GM21528 (cell line): ENCODE results near the gene ITGAL.
"Not testable (repeated sequence)": the region's sequence is repeated elsewhere in the genome, so short reads cannot be mapped to it uniquely, and the experiment has no call there.

Experiments
- ATAC-seq: cut with Tn5 transposase; IDR thresholded peaks from one replicate; pipeline ENCODE4 v1.9.1; 2021; ENCODE audit warnings: mild to moderate bottlenecking, moderate library complexity; ENCODE audit not compliant: unreplicated experiment, low FRiP score

Gene ITGAL

GRCh38 chr16:30472328-30472942 lies at the start of gene ITGAL:
Gene ITGAL (plus strand): TSS chr16:30472742. CDS start chr16:30472838, 96 bp downstream.
- ATAC-seq, result no peak

- no peak for ATAC-seq
Observed at GRCh38 chr16:30428055-30428454, 44.5 kb upstream of the ITGAL start.

DNA sequence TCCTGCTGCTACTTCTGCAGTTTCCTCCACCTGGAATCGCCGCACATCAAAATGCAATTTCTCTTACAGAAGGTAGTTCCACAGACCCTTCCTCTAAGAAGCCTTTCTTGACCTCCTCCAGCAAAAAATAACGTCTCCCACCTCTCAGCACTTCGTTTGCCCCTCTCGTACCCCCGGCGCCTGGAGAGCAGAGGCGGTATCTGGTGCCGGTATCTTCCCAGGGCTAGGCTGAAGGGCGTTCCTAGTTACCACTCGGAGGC lies 43.2 kb upstream of the ITGAL start:
- ATAC-seq, result peak; percentile 16

GRCh38 chr16:30429678-30430427 lies 42.7 kb upstream of the ITGAL start, which contains the start of gene DCTPP1:
Gene DCTPP1 (minus strand): TSS chr16:30430030. CDS start chr16:30429980, 50 bp downstream.
- ATAC-seq, result peak; percentile 92

DNA sequence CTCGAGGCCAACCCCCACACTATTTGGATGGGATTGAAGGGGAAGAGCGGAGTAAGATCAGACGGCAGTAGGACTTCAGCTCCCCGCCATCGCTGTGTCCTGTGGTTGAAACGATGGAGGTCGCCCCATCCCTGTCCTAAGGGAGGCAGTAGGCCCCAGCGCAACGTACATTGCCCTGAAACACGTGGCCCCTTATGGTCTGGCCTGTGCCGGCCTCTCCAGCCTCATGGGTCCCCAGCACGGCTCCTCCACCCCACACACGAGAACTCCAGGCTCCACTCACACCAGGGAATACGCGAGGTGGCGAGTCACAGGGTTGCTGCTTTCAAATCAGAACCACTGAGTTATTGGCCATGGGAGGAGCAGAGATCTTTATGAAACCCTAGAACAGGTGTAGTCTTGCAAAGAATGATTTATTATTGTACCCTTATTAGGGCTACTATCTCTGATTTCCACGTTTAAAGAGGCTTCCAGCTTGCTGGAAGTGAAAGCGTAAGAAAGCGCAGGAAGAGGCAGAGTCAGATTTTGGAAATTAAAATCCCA lies 42.0 kb upstream of the ITGAL start:
- ATAC-seq, result peak; percentile 9

GRCh38 chr16:30434852-30435251 lies 37.7 kb upstream of the ITGAL start:
- ATAC-seq, result no peak

- ATAC-seq, result no peak
Observed at GRCh38 chr16:30437511-30438046, 35.0 kb upstream of the ITGAL start.

DNA sequence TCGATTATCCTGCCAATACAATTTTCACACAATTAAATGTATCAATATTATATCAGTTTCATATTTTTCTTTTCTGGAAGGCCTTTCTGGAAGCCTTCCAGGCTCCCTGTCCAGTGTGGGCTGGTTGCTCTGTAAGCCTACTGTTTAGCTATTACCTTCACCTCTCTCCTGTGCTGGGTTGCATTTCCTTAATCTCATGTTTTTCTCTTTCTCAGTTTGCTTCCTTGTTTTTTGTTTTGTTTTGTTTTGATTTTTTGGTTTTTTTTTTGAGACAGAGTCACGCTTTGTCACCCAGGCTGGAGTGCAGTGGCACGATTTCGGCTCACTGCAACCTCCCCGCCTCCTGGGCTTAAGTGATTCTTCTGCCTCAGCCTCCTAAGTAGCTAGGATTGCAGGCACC lies 33.7 kb upstream of the ITGAL start:
- no peak for ATAC-seq

- ATAC-seq, result no peak
Observed at GRCh38 chr16:30439720-30440348, 32.7 kb upstream of the ITGAL start.

GRCh38 chr16:30443631-30444030 lies 28.9 kb upstream of the ITGAL start:
- no peak for ATAC-seq

- no peak for ATAC-seq
Observed at GRCh38 chr16:30444231-30445148, 28.1 kb upstream of the ITGAL start.

- peak; percentile 16 for ATAC-seq
Observed at GRCh38 chr16:30445149-30445407, 27.5 kb upstream of the ITGAL start.

DNA sequence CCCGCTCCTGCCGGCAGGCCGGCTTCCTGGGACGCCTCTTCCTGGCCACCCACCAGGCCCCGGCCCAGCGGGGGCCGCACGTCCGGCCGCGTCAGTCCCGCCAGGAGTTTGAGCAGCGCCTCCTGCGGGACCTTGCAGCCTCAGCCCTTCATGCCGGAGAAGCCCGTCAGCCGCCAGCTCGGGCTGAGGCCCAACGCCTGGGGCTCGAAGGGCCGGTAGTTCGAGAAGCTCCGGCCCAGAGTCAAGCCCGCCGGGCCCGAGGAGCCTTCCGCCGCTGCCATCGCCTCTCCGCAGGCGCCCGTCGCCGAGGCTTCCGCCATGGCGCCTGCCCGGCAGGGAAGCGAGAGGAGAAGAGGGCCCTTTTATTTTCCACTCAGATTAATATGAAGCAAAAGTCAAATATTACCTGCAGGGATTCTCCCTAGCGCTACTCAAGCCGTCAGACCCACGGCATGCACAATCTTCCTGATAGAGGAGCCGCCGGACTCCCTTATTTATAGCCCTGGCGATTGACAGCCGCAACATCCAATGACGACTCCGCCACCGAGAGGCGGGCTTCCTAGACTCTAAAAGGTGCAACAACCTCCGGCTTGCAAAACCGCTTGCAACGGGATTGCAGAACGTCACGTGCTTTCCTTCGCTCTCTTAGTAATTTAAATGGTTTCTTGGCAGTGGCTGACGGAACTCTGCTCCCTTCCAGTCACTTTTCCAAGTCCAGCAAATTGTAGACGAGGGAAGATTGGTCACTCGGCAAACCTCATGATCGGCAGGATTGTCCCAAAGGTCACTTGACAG lies 26.9 kb upstream of the ITGAL start, which contains the start of gene SEPHS2:
Gene SEPHS2, minus strand, starts transcription at position 467 of the 795 bp plus-strand sequence. Its CDS starts 147 bp downstream, at position 320.
- ATAC-seq, result peak; percentile 78

GRCh38 chr16:30446203-30446595 lies 26.3 kb upstream of the ITGAL start:
- ATAC-seq, result no peak

GRCh38 chr16:30447512-30448226 lies 24.9 kb upstream of the ITGAL start:
- no peak for ATAC-seq

DNA sequence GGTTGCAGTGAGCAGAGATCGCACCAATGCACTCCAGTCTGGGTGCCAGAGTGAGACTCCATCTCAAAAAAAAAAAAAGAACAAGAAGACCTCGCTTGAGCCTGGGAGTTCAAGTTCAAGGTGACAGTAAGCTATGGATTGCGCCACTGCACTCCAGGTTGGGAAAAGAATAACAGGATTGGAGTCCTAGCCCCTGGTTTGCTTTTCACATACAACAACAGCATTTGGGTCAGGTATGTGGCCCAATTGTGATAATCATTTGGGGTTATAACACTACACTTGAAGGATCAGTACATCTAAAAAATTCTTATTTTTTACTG lies 23.5 kb upstream of the ITGAL start:
- ATAC-seq, result no peak

DNA sequence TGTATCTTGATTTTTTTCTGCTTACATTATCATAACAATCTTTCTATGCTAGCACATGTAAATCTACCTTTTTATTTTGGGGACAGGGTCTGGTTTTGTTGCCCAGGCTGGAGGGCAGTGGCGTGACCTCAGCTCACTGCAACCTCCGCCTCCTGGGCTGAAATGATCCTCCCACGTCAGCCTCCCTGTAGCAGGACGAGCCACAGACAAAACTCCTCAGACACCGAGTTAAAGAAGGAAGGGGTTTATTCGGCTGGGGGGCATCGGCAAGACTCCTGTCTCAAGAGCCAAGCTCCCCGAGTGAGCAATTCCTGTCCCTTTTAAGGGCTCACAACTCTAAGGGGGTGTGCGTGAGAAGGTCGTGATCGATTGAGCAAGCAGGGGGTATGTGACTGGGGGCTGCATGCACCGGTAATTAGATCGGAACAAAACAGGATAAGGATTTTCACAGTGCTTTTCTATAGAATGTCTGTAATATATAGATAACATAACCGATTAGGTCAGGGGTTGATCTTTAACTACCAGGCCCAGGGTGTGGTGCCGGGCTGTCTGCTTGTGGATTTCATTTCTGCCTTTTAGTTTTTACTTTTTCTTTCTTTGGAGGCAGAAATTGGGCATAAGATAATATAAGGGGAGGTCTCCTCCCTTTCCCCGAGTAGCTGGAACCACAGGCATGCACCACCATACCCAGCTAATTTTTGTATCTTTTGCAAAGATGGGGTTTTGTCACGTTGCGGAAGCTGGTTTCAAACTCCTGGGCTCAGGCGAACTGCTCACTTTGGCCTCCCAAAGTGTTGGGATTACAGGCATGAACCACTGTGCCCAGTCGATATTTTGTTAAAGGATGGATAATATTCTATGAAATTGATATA lies 19.6 kb upstream of the ITGAL start:
- ATAC-seq, result not testable (repeated sequence)

DNA sequence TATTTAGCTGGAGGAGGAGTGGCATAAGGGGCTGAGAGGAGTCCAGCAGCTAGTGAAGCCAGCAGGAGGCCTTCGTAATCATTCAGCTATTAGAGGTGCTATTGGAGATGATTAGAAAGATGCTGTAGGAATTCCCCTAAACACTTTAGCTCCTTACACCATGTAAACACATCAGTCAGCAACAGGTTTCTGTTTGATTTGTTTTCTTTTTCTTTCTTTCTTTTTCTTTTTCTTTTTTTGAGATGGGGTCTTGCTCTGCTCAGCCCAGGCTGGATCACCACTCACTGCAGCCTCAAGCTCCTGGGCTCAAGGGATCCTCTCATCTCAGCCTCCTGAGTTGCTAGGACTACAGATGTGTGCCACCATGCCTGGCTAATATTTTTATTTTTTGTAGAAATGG lies 16.2 kb upstream of the ITGAL start:
- no peak for ATAC-seq
